HUES6 (cell line): ENCODE results near the gene REPS2.

Experiments
- H3K27ac ChIP-seq: 2 replicates; pipeline ENCODE4 v1.7.0; 2013; ENCODE audit warnings: low read depth, mild to moderate bottlenecking, low read length, inconsistent platforms
- H3K27me3 ChIP-seq: 2 replicates; pipeline ENCODE4 v1.6.1; 2013; ENCODE audit warnings: low read length; ENCODE audit not compliant: control insufficient read depth, insufficient read depth
- H3K36me3 ChIP-seq: 2 replicates; pipeline ENCODE4 v1.6.1; 2013; ENCODE audit warnings: low read length; ENCODE audit not compliant: control insufficient read depth, insufficient read depth
- H3K4me1 ChIP-seq: 2 replicates; pipeline ENCODE4 v1.6.1; 2013; ENCODE audit warnings: low read length; ENCODE audit not compliant: control insufficient read depth, insufficient read depth
- H3K4me3 ChIP-seq: 2 replicates; pipeline ENCODE4 v1.5.1; 2013; ENCODE audit warnings: low read depth, low read length
- H3K9ac ChIP-seq: one replicate; pipeline ENCODE4 v1.6.1; 2013; ENCODE audit warnings: mild to moderate bottlenecking, low read length
- H3K9me3 ChIP-seq: 2 replicates; pipeline ENCODE4 v1.6.1; 2013; ENCODE audit warnings: low read depth, low read length; ENCODE audit not compliant: control insufficient read depth, insufficient read depth

REPS2 gene

GRCh38 chrX:17052210-17052609, 105.8 kb downstream of the REPS2 start:
- no peaks in the 10 kb centered on the region for H3K36me3 ChIP-seq
- H3K4me1 ChIP-seq: no peaks in the 10 kb centered on the region
- peaks cover 6% of the 10 kb centered on the region; the same call in 1 of the 2 replicates for H3K27me3 ChIP-seq
- no peak overlapping the region for H3K27ac ChIP-seq
- no peak overlapping the region for H3K9ac ChIP-seq
- no peak overlapping the region for H3K4me3 ChIP-seq
- H3K9me3 ChIP-seq: no peaks in the 10 kb centered on the region

GRCh38 chrX:17052793-17053192, 106.3 kb downstream of the REPS2 start:
- H3K4me1 ChIP-seq: no peaks in the 10 kb centered on the region
- no peaks in the 10 kb centered on the region for H3K36me3 ChIP-seq
- H3K4me3 ChIP-seq: no peak overlapping the region
- H3K9me3 ChIP-seq: no peaks in the 10 kb centered on the region
- peaks cover 9% of the 10 kb centered on the region; the same call in 1 of the 2 replicates for H3K27me3 ChIP-seq
- no peak overlapping the region for H3K27ac ChIP-seq
- no peak overlapping the region for H3K9ac ChIP-seq

- H3K36me3 ChIP-seq: no peaks in the 10 kb centered on the region
- peaks cover 9% of the 10 kb centered on the region; the same call in 1 of the 2 replicates for H3K27me3 ChIP-seq
- no peaks in the 10 kb centered on the region for H3K9me3 ChIP-seq
- no peak overlapping the region for H3K4me3 ChIP-seq
- no peak overlapping the region for H3K9ac ChIP-seq
- no peak overlapping the region for H3K27ac ChIP-seq
- no peaks in the 10 kb centered on the region for H3K4me1 ChIP-seq
Observed at GRCh38 chrX:17053502-17053901, 107.0 kb downstream of the REPS2 start.

- no peaks in the 10 kb centered on the region for H3K4me1 ChIP-seq
- no peaks in the 10 kb centered on the region for H3K36me3 ChIP-seq
- no peak overlapping the region for H3K27ac ChIP-seq
- no peak overlapping the region for H3K9ac ChIP-seq
- H3K9me3 ChIP-seq: no peaks in the 10 kb centered on the region
- no peak overlapping the region for H3K4me3 ChIP-seq
- peaks cover 18% of the 10 kb centered on the region for H3K27me3 ChIP-seq
Observed at GRCh38 chrX:17056868-17057608, 110.6 kb downstream of the REPS2 start.

- Histone ChIP-seq H3K9me3 (no peaks in the 10 kb centered on the region), H3K36me3 (no peaks in the 10 kb centered on the region), H3K27me3 (peaks cover 23% of the 10 kb centered on the region), H3K9ac (no peak overlapping the region), H3K27ac (no peak overlapping the region), H3K4me1 (no peaks in the 10 kb centered on the region), H3K4me3 (no peak overlapping the region)
Observed at GRCh38 chrX:17062065-17062464, 115.6 kb downstream of the REPS2 start.

GRCh38 chrX:17065100-17065499, 118.6 kb downstream of the REPS2 start:
- H3K27ac ChIP-seq: no peak overlapping the region
- H3K9ac ChIP-seq: no peak overlapping the region
- H3K9me3 ChIP-seq: no peaks in the 10 kb centered on the region
- H3K4me1 ChIP-seq: no peaks in the 10 kb centered on the region
- no peak overlapping the region for H3K4me3 ChIP-seq
- peaks cover 30% of the 10 kb centered on the region for H3K27me3 ChIP-seq
- H3K36me3 ChIP-seq: no peaks in the 10 kb centered on the region

- H3K4me3 ChIP-seq: no peak overlapping the region
- no peak overlapping the region for H3K27ac ChIP-seq
- H3K4me1 ChIP-seq: no peaks in the 10 kb centered on the region
- H3K9me3 ChIP-seq: no peaks in the 10 kb centered on the region
- no peaks in the 10 kb centered on the region for H3K36me3 ChIP-seq
- no peak overlapping the region for H3K9ac ChIP-seq
- peaks cover 21% of the 10 kb centered on the region; the same call in 1 of the 2 replicates for H3K27me3 ChIP-seq
Observed at GRCh38 chrX:17067534-17067933, 121.1 kb downstream of the REPS2 start.

- H3K4me1 ChIP-seq: no peaks in the 10 kb centered on the region
- H3K27me3 ChIP-seq: peaks cover 47% of the 10 kb centered on the region; the same call in 1 of the 2 replicates
- no peaks in the 10 kb centered on the region for H3K36me3 ChIP-seq
- H3K9ac ChIP-seq: no peak overlapping the region
- no peak overlapping the region for H3K27ac ChIP-seq
- H3K4me3 ChIP-seq: no peak overlapping the region
- no peaks in the 10 kb centered on the region for H3K9me3 ChIP-seq
Observed at GRCh38 chrX:17072301-17072700, 125.8 kb downstream of the REPS2 start.

GRCh38 chrX:17072721-17073230, 126.3 kb downstream of the REPS2 start:
- Histone ChIP-seq H3K9me3 (no peaks in the 10 kb centered on the region), H3K4me3 (no peak overlapping the region), H3K27me3 (peaks cover 48% of the 10 kb centered on the region; the same call in 1 of the 2 replicates), H3K9ac (no peak overlapping the region), H3K4me1 (no peaks in the 10 kb centered on the region), H3K27ac (no peak overlapping the region), H3K36me3 (no peaks in the 10 kb centered on the region)

GRCh38 chrX:17075004-17075403, 128.5 kb downstream of the REPS2 start:
- no peaks in the 10 kb centered on the region for H3K4me1 ChIP-seq
- H3K27me3 ChIP-seq: peaks cover 48% of the 10 kb centered on the region; the same call in 1 of the 2 replicates
- no peaks in the 10 kb centered on the region for H3K9me3 ChIP-seq
- no peaks in the 10 kb centered on the region for H3K36me3 ChIP-seq
- H3K27ac ChIP-seq: no peak overlapping the region
- H3K9ac ChIP-seq: no peak overlapping the region
- no peak overlapping the region for H3K4me3 ChIP-seq

GRCh38 chrX:17077361-17077760, 130.9 kb downstream of the REPS2 start:
- Histone ChIP-seq H3K4me3 (no peak overlapping the region), H3K27ac (no peak overlapping the region), H3K9ac (no peak overlapping the region), H3K27me3 (peaks cover 53% of the 10 kb centered on the region; the same call in 1 of the 2 replicates), H3K36me3 (no peaks in the 10 kb centered on the region), H3K4me1 (no peaks in the 10 kb centered on the region), H3K9me3 (no peaks in the 10 kb centered on the region)
